HFFc6 (cell line): ENCODE data around the gene ST3GAL2. TPM values are rescaled to one million over a fixed set of nuclear protein-coding genes. Genes with fewer than 3 reads are reported as not detected.

Experiments used
- DNase-seq: peaks from one replicate; pipeline ENCODE4 v3.0.0-alpha.2; 2018
- H3K27ac Mint-ChIP-seq: 2 replicates; pipeline ENCODE4 v1.8.0; 2020; ENCODE audit warnings: mild to moderate bottlenecking, mixed read lengths
- H3K27me3 Mint-ChIP-seq: 2 replicates; pipeline ENCODE4 v1.8.0; 2021; ENCODE audit warnings: mild to moderate bottlenecking, moderate library complexity, mixed read lengths; ENCODE audit not compliant: insufficient read depth
- H3K36me3 Mint-ChIP-seq: 2 replicates; pipeline ENCODE4 v1.8.0; 2021; ENCODE audit warnings: low read depth, mixed read lengths
- H3K4me1 Mint-ChIP-seq: 2 replicates; pipeline ENCODE4 v1.8.0; 2020; ENCODE audit warnings: low read depth, mixed read lengths
- H3K4me3 Mint-ChIP-seq: 2 replicates; pipeline ENCODE4 v1.8.0; 2020; ENCODE audit warnings: mild to moderate bottlenecking, moderate library complexity, mixed read lengths
- H3K9me3 Mint-ChIP-seq: 2 replicates; pipeline ENCODE4 v1.8.0; 2020; ENCODE audit warnings: mild to moderate bottlenecking, mixed read lengths
- CTCF ChIP-seq: fragments of 200-600 bp; sonication (generic); IDR thresholded peaks from 2 replicates; pipeline ENCODE4 v1.5.0; 2021; ENCODE audit warnings: antibody characterized with exemption, mild to moderate bottlenecking
- long read RNA-seq: library from polyadenylated mRNA; unstranded; transcript quantifications from one replicate; pipeline ENCODE4 v2.0.0, GENCODE V29; 2019
- total RNA-seq, 6 experiments: library from RNA; stranded (reverse); fragmentation: NEBNext Ultra II Directional; extraction: Animal tissue kit (Norgen Biotek cat#: 25700); gene quantifications; 2 replicates in 1 of 6; 3 replicates in 5 of 6; pipeline ENCODE4 v1.2.3, GENCODE V29; 2021

The ST3GAL2 gene
- total RNA-seq, result 10 to 100 TPM; 25.4 to 31.2 (median 26.3) TPM
- long read RNA-seq, full-length matches to known transcripts, result 1 of 5 reads
- long read RNA-seq, partial matches to known transcripts, result 0 of 5 reads
- long read RNA-seq, other reads (novel, unspliced or antisense), result 4 of 5 reads

- peak; percentile 81 for DNase-seq
- peak; percentile 56 for TF ChIP-seq CTCF
- Mint-ChIP-seq H3K9me3 (no peaks in the 10 kb centered on the region), H3K27ac (peak within 1 kb of the TSS; percentile 84), H3K27me3 (no peaks in the 10 kb centered on the region; the same call in none of the 2 replicates), H3K4me3 (peak within 1 kb of the TSS; percentile 93), H3K4me1 (peaks cover 37% of the 10 kb centered on the region), H3K36me3 (peaks cover 10% of the 10 kb centered on the region)
These were observed at the start of gene ST3GAL2 for GRCh38 chr16:70438969-70439862. TSS of gene ST3GAL2 (minus strand) at chr16:70439100. CDS start at chr16:70398530, 40,570 bp downstream.

- Mint-ChIP-seq H3K36me3 (peaks cover 23% of the 10 kb centered on the region), H3K4me3 (no peak overlapping the region), H3K27ac (no peak overlapping the region), H3K9me3 (no peaks in the 10 kb centered on the region), H3K27me3 (no peaks in the 10 kb centered on the region; the same call in 1 of the 2 replicates), H3K4me1 (peaks cover 12% of the 10 kb centered on the region)
- no peak for TF ChIP-seq CTCF
- DNase-seq, result no peak
These were observed 46.0 kb upstream of the ST3GAL2 start for GRCh38 chr16:70484867-70485266.

GRCh38 chr16:70483426-70483825 lies 44.5 kb upstream of the ST3GAL2 start:
- Mint-ChIP-seq H3K4me3 (no peak overlapping the region), H3K27me3 (no peaks in the 10 kb centered on the region; the same call in 1 of the 2 replicates), H3K27ac (peak overlapping the region; percentile 26; the same call in 1 of the 2 replicates), H3K4me1 (peaks cover 12% of the 10 kb centered on the region), H3K36me3 (peaks cover 18% of the 10 kb centered on the region), H3K9me3 (no peaks in the 10 kb centered on the region)
- no peak for DNase-seq
- TF ChIP-seq CTCF, result no peak

- Mint-ChIP-seq H3K36me3 (peaks cover 18% of the 10 kb centered on the region), H3K27ac (peak overlapping the region; percentile 77), H3K4me3 (no peak overlapping the region), H3K9me3 (no peaks in the 10 kb centered on the region), H3K4me1 (peaks cover 15% of the 10 kb centered on the region), H3K27me3 (no peaks in the 10 kb centered on the region; the same call in 1 of the 2 replicates)
- DNase-seq, result no peak
- TF ChIP-seq CTCF, result no peak
These were observed 43.7 kb upstream of the ST3GAL2 start for GRCh38 chr16:70482624-70483023.

GRCh38 chr16:70481929-70482536 lies 43.1 kb upstream of the ST3GAL2 start:
- Mint-ChIP-seq H3K9me3 (no peaks in the 10 kb centered on the region), H3K4me3 (peak overlapping the region; percentile 9; the same call in 1 of the 2 replicates), H3K27ac (peak overlapping the region; percentile 77), H3K4me1 (peaks cover 21% of the 10 kb centered on the region), H3K27me3 (no peaks in the 10 kb centered on the region; the same call in 1 of the 2 replicates), H3K36me3 (peaks cover 18% of the 10 kb centered on the region)
- no peak for TF ChIP-seq CTCF
- DNase-seq, result peak; percentile 84
